Choroid plexus epithelial cell (primary cell): ENCODE data around the gene LCOR.

ENCODE experiments used
- DNase-seq: peaks from one replicate; pipeline ENCODE4 v3.0.0-alpha.2; 2010; ENCODE audit warnings: low read depth
- H3K4me3 ChIP-seq: 2 replicates; pipeline ENCODE4 v1.5.1; 2011; ENCODE audit warnings: low read depth, mild to moderate bottlenecking, control low read depth, low read length, moderate library complexity
- CTCF ChIP-seq: conservative IDR thresholded peaks from 2 replicates; pipeline ENCODE4 v1.5.1; 2011; ENCODE audit warnings: low read depth, mild to moderate bottlenecking, control low read depth, inconsistent platforms, low read length, moderate library complexity

The LCOR gene

DNA sequence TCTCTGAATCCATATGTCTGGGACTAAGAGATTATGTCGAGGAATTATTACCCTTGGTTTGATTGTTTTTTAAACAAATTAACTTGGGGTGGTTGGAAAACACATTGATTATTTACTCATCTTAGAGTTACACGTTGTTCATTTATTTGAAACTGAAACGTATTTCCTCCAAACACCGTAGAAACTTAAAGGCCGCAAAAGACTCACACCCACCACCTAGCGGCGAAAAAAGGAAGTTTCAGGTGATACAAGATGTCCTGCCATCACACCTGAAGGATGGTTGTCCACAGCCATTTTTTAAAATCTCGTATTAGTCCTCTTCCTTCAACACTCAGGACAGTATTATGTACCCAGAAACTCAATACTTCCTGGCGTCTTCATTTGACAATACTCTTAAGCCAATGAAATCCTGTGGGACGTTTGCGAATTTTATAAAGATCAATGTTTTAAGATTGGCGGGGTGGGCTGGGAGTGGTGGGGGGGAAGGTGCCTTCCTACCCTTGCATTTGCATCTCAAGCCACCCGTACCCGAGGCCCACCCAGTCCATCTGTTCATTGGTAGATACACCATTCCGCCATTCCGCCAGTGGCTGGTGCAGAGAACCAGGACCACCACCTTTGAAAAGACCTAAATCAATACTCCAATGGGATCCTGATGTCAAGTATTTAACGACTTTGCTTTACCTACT is 1.4 kb upstream of the LCOR start:
- peak; percentile 83 for DNase-seq
- no peak overlapping the region for H3K4me3 ChIP-seq
- peak; percentile 90 for TF ChIP-seq CTCF

GRCh38 chr10:96831200-96831866 is 765 bp upstream of the LCOR start:
- no peak for TF ChIP-seq CTCF
- no peak for DNase-seq
- peak overlapping the region; percentile 91 for H3K4me3 ChIP-seq

- H3K4me3 ChIP-seq = peak overlapping the region; percentile 91
- no peak for TF ChIP-seq CTCF
- peak; percentile 75 for DNase-seq
Measured at GRCh38 chr10:96832721-96833219, 672 bp downstream of the LCOR start.

GRCh38 chr10:96833220-96834001 is 1.3 kb downstream of the LCOR start:
- peak; percentile 52 for DNase-seq

GRCh38 chr10:96834120-96834519 is 2.0 kb downstream of the LCOR start:
- DNase-seq = peak; percentile 40
- no peak for TF ChIP-seq CTCF
- H3K4me3 ChIP-seq = peak overlapping the region; percentile 91

More at GRCh38 chr10:96833220-96834001, 1.3 kb downstream of the LCOR start:
- TF ChIP-seq CTCF = no peak
- peak overlapping the region; percentile 91 for H3K4me3 ChIP-seq

GRCh38 chr10:96835899-96836298 is 3.8 kb downstream of the LCOR start:
- no peak overlapping the region for H3K4me3 ChIP-seq
- peak; percentile 62 for DNase-seq
- TF ChIP-seq CTCF = no peak
